ENCODE results near the gene SCUBE1.

DNA sequence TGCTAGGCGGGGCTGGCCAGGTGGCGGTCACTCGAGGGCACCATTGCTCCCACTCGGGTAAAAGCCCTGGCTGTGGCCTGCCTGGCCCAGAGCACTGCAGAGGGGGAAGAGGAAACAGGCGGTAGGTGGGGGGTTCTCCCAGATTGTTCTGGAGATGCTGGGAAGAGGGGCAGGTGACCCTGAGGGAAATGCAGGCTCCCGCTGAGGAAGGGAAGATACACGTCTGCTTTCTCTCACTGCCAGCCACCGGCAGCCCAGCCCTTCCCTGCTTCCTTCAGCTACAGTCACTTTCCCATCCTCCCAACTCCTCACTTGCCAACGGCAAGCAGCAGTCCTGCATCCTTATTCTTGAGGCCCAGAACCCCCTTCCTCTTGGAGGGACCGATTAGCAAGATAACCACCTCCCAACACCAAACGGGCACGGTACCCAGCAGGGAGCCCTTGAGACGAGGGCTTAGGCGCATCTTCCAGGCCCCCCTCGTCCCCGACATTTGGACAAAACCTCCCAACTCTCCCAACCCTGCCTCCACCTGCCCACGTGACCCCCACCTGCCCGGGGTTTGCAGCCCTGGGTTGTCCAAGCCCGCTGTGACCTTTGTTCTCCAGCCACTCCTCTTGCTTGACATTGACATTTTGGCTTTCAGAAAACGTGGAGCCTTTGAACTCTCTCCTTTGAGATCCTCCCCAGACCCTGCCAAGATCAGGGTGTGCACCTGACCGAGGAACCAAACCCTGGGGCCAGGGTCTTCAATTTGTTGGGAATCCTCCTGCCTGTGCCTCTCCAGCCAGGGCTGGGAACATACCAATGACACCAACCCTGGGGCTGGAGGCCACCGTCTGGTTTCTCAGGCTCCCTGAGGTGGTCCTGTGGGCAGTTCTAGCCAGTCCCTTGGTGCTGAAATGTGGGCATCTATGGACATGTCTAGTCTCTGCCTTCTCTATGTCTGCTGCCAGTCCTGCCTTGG is 107.4 kb downstream of the SCUBE1 start:
- no peak for TF ChIP-seq EZH2phosphoT487 (IDR thresholded peaks at IDR 0.05; ENCODE audit: insufficient read depth, low read depth)
- no peak for TF ChIP-seq EZH2 (IDR thresholded peaks at IDR 0.05; ENCODE audit: insufficient read depth, poor library complexity, severe bottlenecking)

All from GM23248 (cell line).